ENCODE measurements around the gene HELZ.

Gene HELZ

GRCh38 chr17:67123699-67124098, 121.3 kb downstream of the HELZ start:
- TF ChIP-seq CTCF (IDR thresholded peaks at IDR 0.05): no peak
- DNase-seq: no peak
- Mint-ChIP-seq H3K27ac (no peak overlapping the region), H3K4me1 (peaks cover 8% of the 10 kb centered on the region), H3K9me3 (no peaks in the 10 kb centered on the region), H3K27me3 (ENCODE audit: low read depth, poor library complexity) (no peaks in the 10 kb centered on the region), H3K36me3 (ENCODE audit: low read depth) (peaks cover 49% of the 10 kb centered on the region), H3K4me3 (no peak overlapping the region)

DNA sequence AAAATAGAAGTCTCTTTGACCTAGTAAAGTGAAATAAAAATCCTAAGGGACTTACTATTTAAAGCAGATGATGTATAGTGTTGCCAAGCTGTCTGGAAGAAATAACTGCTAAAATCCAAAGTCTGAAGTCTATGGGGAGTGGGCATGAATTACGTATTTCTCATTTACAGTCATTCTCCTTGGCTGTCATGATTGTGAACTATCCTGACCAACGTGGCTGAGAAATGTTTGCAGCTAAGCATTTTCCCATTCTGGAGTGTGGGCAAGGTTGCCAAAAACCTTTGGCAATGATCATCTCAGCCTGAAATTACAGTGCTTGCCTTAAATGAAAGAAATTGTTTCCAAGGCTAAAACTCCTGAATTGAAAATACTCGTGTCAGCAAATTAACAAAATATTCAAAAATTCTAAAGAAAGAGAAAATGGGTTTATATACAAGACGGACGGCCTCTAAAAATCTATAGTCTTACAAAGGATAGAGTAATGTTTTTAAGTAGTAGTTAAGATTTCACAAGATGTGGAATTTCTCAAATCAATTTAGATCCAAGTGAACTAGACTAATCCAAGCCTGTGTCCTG, 123.6 kb downstream of the HELZ start:
- no peak for TF ChIP-seq CTCF (IDR thresholded peaks at IDR 0.05)
- Mint-ChIP-seq H3K27me3 (ENCODE audit: low read depth, poor library complexity) (no peaks in the 10 kb centered on the region), H3K36me3 (ENCODE audit: low read depth) (peaks cover 59% of the 10 kb centered on the region), H3K9me3 (peaks cover 13% of the 10 kb centered on the region), H3K4me3 (no peak overlapping the region), H3K27ac (no peak overlapping the region), H3K4me1 (peaks cover 8% of the 10 kb centered on the region)
- no peak for DNase-seq

- Mint-ChIP-seq H3K4me1 (no peaks in the 10 kb centered on the region), H3K27me3 (ENCODE audit: low read depth, poor library complexity) (no peaks in the 10 kb centered on the region), H3K36me3 (ENCODE audit: low read depth) (peaks cover 79% of the 10 kb centered on the region), H3K9me3 (peaks cover 30% of the 10 kb centered on the region), H3K27ac (no peak overlapping the region), H3K4me3 (no peak overlapping the region)
- no peak for DNase-seq
- no peak for TF ChIP-seq CTCF (IDR thresholded peaks at IDR 0.05)
Observed at GRCh38 chr17:67119102-67119501, 125.9 kb downstream of the HELZ start.

GRCh38 chr17:67116045-67116575, 128.9 kb downstream of the HELZ start:
- Mint-ChIP-seq H3K4me1 (no peaks in the 10 kb centered on the region), H3K36me3 (ENCODE audit: low read depth) (peaks cover 83% of the 10 kb centered on the region)

GRCh38 chr17:67115401-67115800, 129.6 kb downstream of the HELZ start:
- H3K36me3 Mint-ChIP-seq (ENCODE audit: low read depth): peaks cover 81% of the 10 kb centered on the region
- no peak for TF ChIP-seq CTCF (IDR thresholded peaks at IDR 0.05)
- H3K27ac Mint-ChIP-seq: no peak overlapping the region
- H3K9me3 Mint-ChIP-seq: peaks cover 30% of the 10 kb centered on the region
- DNase-seq: no peak
- H3K4me3 Mint-ChIP-seq: no peak overlapping the region
- peaks cover 2% of the 10 kb centered on the region for H3K27me3 Mint-ChIP-seq (ENCODE audit: low read depth, poor library complexity)
- H3K4me1 Mint-ChIP-seq: peaks cover 6% of the 10 kb centered on the region

More at GRCh38 chr17:67116045-67116575, 128.9 kb downstream of the HELZ start:
- Mint-ChIP-seq H3K9me3 (peaks cover 30% of the 10 kb centered on the region), H3K27me3 (ENCODE audit: low read depth, poor library complexity) (peaks cover 2% of the 10 kb centered on the region), H3K4me3 (no peak overlapping the region), H3K27ac (no peak overlapping the region)
- DNase-seq: no peak
- TF ChIP-seq CTCF (IDR thresholded peaks at IDR 0.05): no peak

DNA sequence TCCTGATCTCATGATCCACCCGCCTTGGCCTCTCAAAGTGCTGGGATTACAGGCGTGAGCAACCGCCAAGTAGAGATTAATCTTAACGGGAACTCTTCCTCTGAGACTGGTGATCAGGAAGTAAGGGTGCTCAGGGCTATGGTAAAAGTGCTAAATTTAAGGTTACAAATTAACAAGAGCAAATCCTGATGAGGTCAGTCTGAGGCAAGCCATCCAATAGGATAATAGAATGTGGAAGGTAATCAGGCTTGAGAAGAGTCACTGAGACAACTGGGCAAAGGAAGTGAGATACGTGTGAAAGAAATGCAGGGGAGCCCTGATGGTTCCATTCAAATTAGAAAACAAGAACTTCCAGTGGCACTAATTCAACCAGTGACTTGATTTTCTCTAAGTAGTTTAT, 131.5 kb downstream of the HELZ start:
- Mint-ChIP-seq H3K36me3 (ENCODE audit: low read depth) (peaks cover 76% of the 10 kb centered on the region), H3K27ac (no peak overlapping the region), H3K4me1 (peaks cover 11% of the 10 kb centered on the region), H3K27me3 (ENCODE audit: low read depth, poor library complexity) (peaks cover 2% of the 10 kb centered on the region), H3K4me3 (no peak overlapping the region), H3K9me3 (peaks cover 30% of the 10 kb centered on the region)
- TF ChIP-seq CTCF (IDR thresholded peaks at IDR 0.05): no peak
- no peak for DNase-seq
